Dedifferentiated amniotic fluid mesenchymal stem cell (primary cell): ENCODE data around the gene SETD7.

Source experiments
- DNase-seq: peaks from one replicate; pipeline ENCODE4 v3.0.0-alpha.2; 2016; ENCODE audit errors: extremely low spot score

Gene SETD7

GRCh38 chr4:139550724-139551429, 5.1 kb downstream of the SETD7 start:
- no peak for DNase-seq

GRCh38 chr4:139547979-139548378, 8.0 kb downstream of the SETD7 start:
- no peak for DNase-seq

GRCh38 chr4:139540632-139541031, 15.4 kb downstream of the SETD7 start:
- no peak for DNase-seq

- no peak for DNase-seq
Measured at GRCh38 chr4:139540161-139540560, 15.9 kb downstream of the SETD7 start.

DNA sequence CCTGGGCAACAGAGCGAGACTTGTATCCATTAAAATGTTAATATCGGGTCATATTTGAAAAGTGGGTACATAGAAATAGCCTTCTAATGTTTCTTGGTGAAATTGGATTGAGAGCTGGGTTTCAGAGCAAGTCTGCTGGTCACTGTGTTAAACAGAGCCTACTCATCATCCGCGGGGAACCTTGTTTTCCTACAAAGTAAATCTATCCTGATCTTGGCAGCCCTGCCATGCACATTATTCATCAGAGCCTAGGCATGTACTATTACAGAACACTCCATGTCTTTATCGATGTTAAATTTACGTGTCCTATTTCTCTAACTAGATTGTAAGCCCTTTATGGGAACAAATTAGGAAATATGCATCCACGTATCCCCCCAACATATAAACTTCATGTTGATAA, 18.7 kb downstream of the SETD7 start:
- DNase-seq, result no peak

DNA sequence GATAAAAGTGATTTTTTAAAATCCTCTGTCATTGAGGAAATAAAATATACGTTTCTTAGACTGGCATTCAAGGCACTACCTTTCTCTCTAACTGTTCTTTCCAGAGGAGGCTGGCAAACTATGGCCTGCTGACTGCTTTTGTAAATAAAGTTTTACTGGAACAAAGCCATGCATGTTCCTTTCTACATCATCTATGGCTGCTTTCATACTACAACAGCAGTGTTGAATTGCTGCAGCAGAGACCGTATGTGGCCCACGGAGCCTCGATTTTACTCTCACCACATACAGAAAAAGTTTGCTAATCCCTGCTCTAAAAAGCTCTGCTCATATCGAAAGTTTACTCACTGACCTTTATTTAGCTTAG, 20.2 kb downstream of the SETD7 start:
- no peak for DNase-seq

GRCh38 chr4:139535228-139535870, 20.7 kb downstream of the SETD7 start:
- DNase-seq, result no peak

DNA sequence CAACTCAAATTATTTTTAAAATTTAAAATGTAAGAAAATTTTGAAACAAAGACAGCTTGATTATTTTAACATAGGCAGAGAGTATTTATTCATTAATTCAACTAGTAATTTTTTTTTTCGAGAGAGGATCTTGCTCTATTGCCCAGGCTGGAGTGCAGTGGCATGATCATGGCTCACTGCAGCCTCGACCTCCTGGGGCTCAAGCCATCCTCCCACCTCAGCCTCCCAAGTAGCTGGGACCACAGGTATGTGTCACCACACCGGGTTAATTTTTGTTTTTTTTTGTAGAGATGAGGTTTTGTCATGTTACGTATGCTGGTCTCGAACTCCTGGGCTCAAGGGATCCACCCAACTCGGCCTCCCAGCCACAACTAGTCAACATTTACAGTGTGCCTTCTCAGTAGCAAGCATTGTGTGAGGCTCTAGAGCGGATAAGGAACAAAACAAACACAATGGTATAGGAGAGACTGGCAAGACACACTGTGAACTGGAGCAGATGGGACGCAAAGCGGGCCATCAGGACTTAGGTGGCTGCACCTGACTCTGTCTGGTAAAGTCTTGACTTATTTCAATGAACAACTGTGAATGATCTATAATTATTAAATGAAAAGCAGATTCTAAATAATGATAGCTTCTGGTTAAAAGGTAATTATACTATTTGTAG, 21.6 kb downstream of the SETD7 start:
- DNase-seq, result no peak

DNA sequence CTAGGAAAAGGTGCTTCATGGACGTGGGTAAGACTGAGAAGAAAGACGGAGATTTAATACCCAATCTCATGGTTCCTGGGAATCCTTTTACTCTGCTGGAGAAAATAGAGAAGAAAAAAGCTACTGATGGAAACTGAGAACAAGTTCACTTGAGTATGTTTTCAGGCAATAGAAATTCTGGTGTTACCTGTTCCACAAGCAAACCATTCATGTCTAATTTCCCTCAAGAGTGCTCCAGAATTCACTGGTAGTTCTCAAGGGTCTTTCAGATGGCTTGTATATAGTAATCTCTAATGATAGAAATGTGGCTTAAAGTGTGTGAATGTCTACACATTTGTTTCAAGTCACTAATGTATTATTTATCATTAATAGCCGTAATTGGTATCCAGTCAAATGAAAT, 22.5 kb downstream of the SETD7 start:
- no peak for DNase-seq

- DNase-seq, result no peak
Measured at GRCh38 chr4:139532947-139533346, 23.1 kb downstream of the SETD7 start.

DNA sequence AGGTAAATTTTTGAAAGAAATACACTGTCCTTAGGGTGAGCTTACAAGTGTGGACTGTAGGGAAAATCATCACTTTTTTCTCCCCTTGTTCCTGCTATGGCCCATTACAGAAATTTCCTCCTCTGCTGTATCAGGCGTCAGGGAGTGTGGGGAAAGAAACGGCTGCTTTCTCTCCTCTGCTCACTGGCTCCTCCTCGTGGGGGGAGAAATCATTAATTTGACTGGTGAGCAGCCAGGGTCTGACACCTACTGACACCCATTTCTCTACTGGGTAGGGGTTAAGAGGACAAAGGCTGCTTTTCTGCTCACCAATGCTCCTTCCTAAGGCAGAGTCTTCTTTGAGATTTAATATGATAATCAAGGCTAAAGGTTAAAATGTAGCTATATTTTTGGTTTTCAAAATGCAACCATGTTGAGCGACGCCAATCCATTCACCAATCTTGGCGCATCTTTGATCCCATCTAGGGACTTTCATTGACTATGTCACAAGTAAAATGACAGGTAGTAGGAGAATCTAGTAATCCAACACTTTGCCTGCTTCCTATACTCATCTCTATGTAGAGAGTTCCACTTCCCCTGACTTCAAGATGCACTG, 25.1 kb downstream of the SETD7 start:
- DNase-seq, result no peak

DNA sequence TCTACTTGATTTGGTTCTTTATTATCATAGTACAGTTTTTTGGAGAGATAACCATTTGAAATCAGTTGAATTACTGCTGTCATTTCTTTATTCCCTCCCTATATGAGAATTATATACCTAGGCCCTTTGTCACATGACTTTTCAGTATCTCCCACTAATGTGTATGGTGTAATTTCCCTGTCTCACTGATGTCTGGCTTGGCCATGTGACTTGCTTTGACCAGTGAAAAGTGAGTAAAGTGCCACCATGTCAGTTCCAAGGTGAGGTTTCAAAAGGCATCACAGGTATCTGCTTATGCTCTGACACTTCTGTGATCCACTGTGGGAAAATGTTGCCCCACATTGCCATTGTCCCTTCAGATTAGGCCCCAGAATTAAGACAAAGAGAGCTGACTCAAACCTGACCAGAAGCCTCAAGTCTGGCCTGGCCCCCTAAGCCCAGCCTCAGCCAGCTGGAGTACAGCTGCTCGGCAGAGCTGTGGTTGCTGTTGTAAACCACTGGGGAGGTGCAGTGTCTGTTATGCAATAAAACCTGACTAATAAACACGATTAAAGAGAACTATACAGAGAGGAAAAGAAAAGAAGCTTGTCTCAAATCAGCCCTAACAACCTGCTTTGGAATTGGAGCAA, 27.5 kb downstream of the SETD7 start:
- no peak for DNase-seq

- no peak for DNase-seq
Measured at GRCh38 chr4:139526928-139527327, 29.1 kb downstream of the SETD7 start.

DNA sequence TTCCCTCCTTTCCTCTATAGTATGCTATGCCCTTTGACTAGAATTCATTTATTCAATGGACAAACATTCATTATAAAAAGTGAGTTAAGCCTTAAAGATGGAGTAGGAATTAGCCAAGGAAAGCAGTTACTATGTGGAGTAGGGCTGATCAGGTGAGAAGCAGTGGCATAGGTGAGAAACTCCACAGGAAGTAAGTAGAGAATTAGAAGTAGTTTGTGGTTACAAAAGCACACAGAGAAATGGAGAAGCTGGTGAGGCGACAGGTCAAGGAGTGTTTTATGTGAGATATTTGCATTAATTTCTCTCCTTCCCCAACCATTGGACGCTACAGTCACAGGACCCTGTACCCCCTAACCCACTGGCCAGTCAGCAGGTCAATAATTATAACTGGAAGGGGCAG, 30.6 kb downstream of the SETD7 start:
- no peak for DNase-seq

- DNase-seq, result no peak
Measured at GRCh38 chr4:139524062-139524631, 31.9 kb downstream of the SETD7 start.

DNA sequence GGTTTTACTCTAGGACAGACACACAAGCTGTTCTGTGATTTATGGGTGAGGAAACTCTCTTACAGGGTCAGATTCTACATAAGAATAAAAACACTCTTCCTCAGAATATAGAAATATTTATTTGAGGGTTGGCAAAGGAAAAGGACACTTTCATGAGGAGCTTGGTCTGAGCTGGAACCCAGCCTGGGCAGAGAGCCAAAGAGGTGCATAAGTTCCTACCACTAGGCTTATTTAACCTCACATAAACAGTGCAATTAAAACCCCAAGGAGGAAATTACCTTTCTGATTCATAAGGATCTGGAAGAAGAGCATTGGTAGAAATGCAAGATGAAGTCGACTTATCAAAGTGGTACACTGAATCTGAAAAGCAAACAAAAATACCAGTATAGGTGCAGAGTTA, 32.9 kb downstream of the SETD7 start:
- DNase-seq, result no peak

DNA sequence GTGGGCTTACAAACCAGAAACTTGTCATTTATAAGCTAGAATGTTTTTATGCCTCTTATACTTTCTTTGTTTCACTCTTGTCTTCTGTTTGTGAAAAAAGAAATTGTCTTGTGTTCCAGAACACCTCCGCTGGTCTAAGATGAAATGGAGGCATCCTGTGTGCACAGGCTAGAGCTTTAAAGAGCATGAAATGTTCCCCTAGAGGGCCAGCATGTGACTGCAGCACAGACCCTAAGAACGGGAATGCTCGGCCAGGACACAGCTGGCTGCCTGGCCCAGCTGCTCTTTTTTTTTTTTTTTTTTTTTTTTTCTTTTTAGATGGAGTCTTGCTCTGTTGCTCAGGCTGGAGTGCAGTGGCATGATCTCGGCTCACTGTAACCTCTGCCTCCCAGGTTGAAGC, 33.6 kb downstream of the SETD7 start:
- DNase-seq, result no peak

GRCh38 chr4:139521754-139522401, 34.1 kb downstream of the SETD7 start:
- DNase-seq, result no peak

DNA sequence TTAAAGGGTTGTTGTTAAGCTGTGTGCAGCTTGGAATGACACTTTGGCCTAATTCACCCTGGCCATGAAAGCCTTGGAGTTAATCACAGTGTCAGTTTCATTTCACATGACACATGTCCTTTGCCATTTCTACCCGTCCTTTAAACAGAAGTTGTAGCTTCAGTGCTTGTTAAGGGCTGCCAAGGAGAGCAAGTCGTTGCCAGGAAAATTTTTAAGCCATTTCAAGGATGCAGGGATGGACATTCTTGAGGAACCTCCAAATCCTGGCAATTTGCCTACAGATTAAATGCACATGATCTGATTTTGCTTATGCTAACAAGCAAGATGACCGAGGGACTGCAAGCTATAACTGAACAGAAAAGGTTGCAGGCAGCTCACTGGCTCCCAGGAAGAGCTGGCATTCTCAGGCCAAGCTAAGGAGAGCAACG, 40.5 kb downstream of the SETD7 start:
- DNase-seq, result no peak

DNA sequence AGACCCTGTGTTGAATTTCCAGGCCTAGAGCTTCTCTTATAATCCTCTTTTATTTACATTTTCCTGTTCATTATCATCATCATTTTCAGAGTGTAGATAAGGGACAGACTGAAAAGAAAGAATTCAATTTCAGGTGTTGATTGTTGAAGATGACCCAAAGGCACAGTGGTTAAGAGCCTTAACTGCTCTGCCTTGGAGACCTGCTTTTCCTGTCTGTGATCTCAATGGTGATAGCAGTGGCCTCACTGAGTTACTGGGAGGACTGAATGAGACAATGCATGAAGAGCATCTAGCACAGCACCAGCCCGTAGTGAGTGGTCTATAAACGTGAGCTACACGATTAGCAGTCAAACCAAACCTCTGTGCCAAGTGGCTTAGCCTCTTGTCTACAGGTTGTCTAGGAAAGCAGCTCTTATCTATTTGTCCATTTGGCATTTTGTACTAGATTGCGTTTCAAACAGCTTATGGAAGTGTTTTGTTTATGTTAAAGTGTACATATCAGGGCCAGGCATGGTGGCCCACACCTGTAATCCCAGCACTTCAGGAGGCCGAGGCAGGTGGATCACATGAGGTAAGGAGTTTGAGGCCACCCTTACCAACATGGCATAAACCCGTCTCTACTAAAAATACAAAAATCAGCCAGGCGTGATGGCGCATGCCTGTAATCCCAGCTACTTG, 41.5 kb downstream of the SETD7 start:
- DNase-seq, result no peak

DNA sequence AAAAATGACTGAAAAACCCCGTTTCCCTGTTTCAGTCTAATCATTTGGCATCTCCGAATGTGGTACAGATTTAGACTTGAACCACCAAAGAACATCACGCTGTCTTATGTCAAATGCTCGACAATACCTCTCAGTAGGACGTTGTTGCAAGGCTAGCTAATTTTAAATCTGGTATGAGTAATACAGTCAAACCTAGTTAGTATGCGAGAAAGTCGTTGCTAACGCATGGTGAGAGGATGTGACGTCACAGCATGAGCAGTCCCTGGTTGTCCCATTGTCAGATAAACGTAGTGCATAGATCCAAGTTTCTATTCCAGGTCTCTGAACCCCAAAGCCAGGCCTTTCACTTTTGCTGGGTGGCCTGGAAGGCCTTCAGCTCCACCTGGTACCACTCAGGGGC, 44.7 kb downstream of the SETD7 start:
- DNase-seq, result no peak
